Stimulated activated CD8-positive, alpha-beta memory T cell treated with anti-CD3 and anti-CD28 coated beads, Interleukin-12 subunit alpha, Interleukin-12 subunit beta, amount 100 ng/mL, for 24 hours (primary cell): Measurements from ENCODE around the gene HS6ST2.
"Not testable (repeated sequence)": the region's sequence is repeated elsewhere in the genome, so short reads cannot be mapped to it uniquely, and the experiment has no call there.

ENCODE experiments used
- DNase-seq: peaks from one replicate; pipeline ENCODE4 v3.0.0-alpha.2; 2020; ENCODE audit errors: extremely low read depth

Gene HS6ST2

GRCh38 chrX:132958091-132958703, at the start of gene HS6ST2:
TSS of gene HS6ST2 (minus strand) at chrX:132958629.
- no peak for DNase-seq

- DNase-seq = no peak
Measured at GRCh38 chrX:133007458-133007857, 49.0 kb upstream of the HS6ST2 start.

GRCh38 chrX:133005616-133006015, 47.2 kb upstream of the HS6ST2 start:
- DNase-seq = no peak

- DNase-seq = no peak
Measured at GRCh38 chrX:133005042-133005441, 46.6 kb upstream of the HS6ST2 start.

GRCh38 chrX:132999209-132999608, 40.8 kb upstream of the HS6ST2 start:
- no peak for DNase-seq

- DNase-seq = no peak
Measured at GRCh38 chrX:132990835-132991234, 32.4 kb upstream of the HS6ST2 start.

GRCh38 chrX:132986556-132986955, 28.1 kb upstream of the HS6ST2 start:
- no peak for DNase-seq

GRCh38 chrX:132984058-132984650, 25.7 kb upstream of the HS6ST2 start:
- no peak for DNase-seq

- DNase-seq = no peak
Measured at GRCh38 chrX:132983496-132983895, 25.1 kb upstream of the HS6ST2 start.

- DNase-seq = not testable (repeated sequence)
Measured at GRCh38 chrX:132980035-132980434, 21.6 kb upstream of the HS6ST2 start.

GRCh38 chrX:132968296-132968949, 10.0 kb upstream of the HS6ST2 start:
- DNase-seq = no peak

GRCh38 chrX:132967049-132967448, 8.6 kb upstream of the HS6ST2 start:
- DNase-seq = no peak

GRCh38 chrX:132965461-132965860, 7.0 kb upstream of the HS6ST2 start:
- no peak for DNase-seq

GRCh38 chrX:132961511-132961910, 3.1 kb upstream of the HS6ST2 start:
- no peak for DNase-seq

- no peak for DNase-seq
Measured at GRCh38 chrX:132957211-132958090, 978 bp downstream of the HS6ST2 start.

- DNase-seq = no peak
Measured at GRCh38 chrX:132956421-132957210, 1.8 kb downstream of the HS6ST2 start.

- DNase-seq = no peak
Measured at GRCh38 chrX:132955690-132956089, 2.7 kb downstream of the HS6ST2 start.

GRCh38 chrX:132954323-132954722, 4.1 kb downstream of the HS6ST2 start:
- no peak for DNase-seq

- DNase-seq = no peak
Measured at GRCh38 chrX:132953354-132953753, 5.1 kb downstream of the HS6ST2 start.

GRCh38 chrX:132948648-132949260, 9.7 kb downstream of the HS6ST2 start:
- DNase-seq = no peak

- not testable (repeated sequence) for DNase-seq
Measured at GRCh38 chrX:132945055-132945599, 13.3 kb downstream of the HS6ST2 start.
